Measurements from ENCODE around the gene MACROD2.

The MACROD2 gene

GRCh38 chr20:14740380-14740779, 745.1 kb downstream of the MACROD2 start:
- Histone ChIP-seq H3K27me3 (no peaks in the 10 kb centered on the region), H3K9me3 (replicated peaks in 1 of 11) (peaks cover 0 to 20% (median 10%) of the 10 kb centered on the region in 11 experiments; a peak in 10 of 22 replicates), H4K20me1 (no peaks in the 10 kb centered on the region), H3K4me3 (no peak overlapping the region), H3K4me1 (peaks cover 0 to 28% (median 4%) of the 10 kb centered on the region in 10 experiments; a peak in 7 of 20 replicates), H3K36me3 (no peaks in the 10 kb centered on the region), H3K27ac (peak overlapping the region in 1 of 11 experiments; percentile 75; a peak in 2 of 22 replicates), H3K4me2 (peak overlapping the region in 2 of 11 experiments; percentile 13 to 20; a peak in 2 of 22 replicates), H3K9ac (no peak overlapping the region)
- TF ChIP-seq Cebpa-rat (IDR thresholded peaks at IDR 0.05) = no peak

GRCh38 chr20:14741616-14742015, 746.3 kb downstream of the MACROD2 start:
- TF ChIP-seq Cebpa-rat (IDR thresholded peaks at IDR 0.05) = no peak
- Histone ChIP-seq H3K36me3 (no peaks in the 10 kb centered on the region), H3K4me2 (peak overlapping the region in 5 of 11 experiments; percentile 25 to 53 (median 49); a peak in 9 of 22 replicates), H3K4me3 (no peak overlapping the region), H4K20me1 (no peaks in the 10 kb centered on the region), H3K4me1 (peaks cover 0 to 28% (median 4%) of the 10 kb centered on the region in 10 experiments; a peak in 7 of 20 replicates), H3K9me3 (replicated peaks in 1 of 11) (peaks cover 0 to 20% (median 10%) of the 10 kb centered on the region in 11 experiments; a peak in 10 of 22 replicates), H3K9ac (peak overlapping the region in 1 of 11 experiments; percentile 50; a peak in 1 of 22 replicates), H3K27me3 (no peaks in the 10 kb centered on the region), H3K27ac (peak overlapping the region in 4 of 11 experiments; percentile 26 to 75 (median 40); a peak in 9 of 22 replicates)

- Histone ChIP-seq H3K4me1 (peaks cover 0 to 28% (median 4%) of the 10 kb centered on the region in 10 experiments; a peak in 7 of 20 replicates), H3K9ac (no peak overlapping the region), H3K9me3 (replicated peaks in 1 of 11) (peaks cover 0 to 20% (median 11%) of the 10 kb centered on the region in 11 experiments; a peak in 10 of 22 replicates), H3K4me3 (no peak overlapping the region), H4K20me1 (no peaks in the 10 kb centered on the region), H3K27me3 (no peaks in the 10 kb centered on the region), H3K4me2 (no peak overlapping the region), H3K27ac (no peak overlapping the region), H3K36me3 (no peaks in the 10 kb centered on the region)
- TF ChIP-seq Cebpa-rat (IDR thresholded peaks at IDR 0.05) = no peak
Measured at GRCh38 chr20:14744723-14745122, 749.4 kb downstream of the MACROD2 start.

- TF ChIP-seq Cebpa-rat (IDR thresholded peaks at IDR 0.05) = no peak
- H4K20me1 ChIP-seq = no peaks in the 10 kb centered on the region
- H3K4me3 ChIP-seq = no peak overlapping the region
Measured at GRCh38 chr20:14745830-14746229, 750.5 kb downstream of the MACROD2 start.

GRCh38 chr20:14751191-14751590, 755.9 kb downstream of the MACROD2 start:
- Histone ChIP-seq H3K9ac (no peak overlapping the region), H3K4me1 (peaks cover 0 to 11% (median 0%) of the 10 kb centered on the region in 10 experiments; a peak in 4 of 20 replicates), H3K36me3 (no peaks in the 10 kb centered on the region), H3K4me3 (no peak overlapping the region), H3K4me2 (no peak overlapping the region), H3K27me3 (no peaks in the 10 kb centered on the region), H3K27ac (no peak overlapping the region), H3K9me3 (replicated peaks in 1 of 11) (peaks cover 0 to 4% (median 0%) of the 10 kb centered on the region in 11 experiments; a peak in 1 of 22 replicates), H4K20me1 (no peaks in the 10 kb centered on the region)
- TF ChIP-seq Cebpa-rat (IDR thresholded peaks at IDR 0.05) = no peak

More at GRCh38 chr20:14745830-14746229, 750.5 kb downstream of the MACROD2 start:
- H3K27me3 ChIP-seq = no peaks in the 10 kb centered on the region
- H3K36me3 ChIP-seq = no peaks in the 10 kb centered on the region
- H3K4me2 ChIP-seq = no peak overlapping the region
- no peak overlapping the region for H3K27ac ChIP-seq
- no peak overlapping the region for H3K9ac ChIP-seq
- peaks cover 0 to 20% (median 11%) of the 10 kb centered on the region in 11 experiments; a peak in 10 of 22 replicates for H3K9me3 ChIP-seq (replicated peaks in 1 of 11)
- peaks cover 0 to 24% (median 3%) of the 10 kb centered on the region in 10 experiments; a peak in 7 of 20 replicates for H3K4me1 ChIP-seq

GRCh38 chr20:14757728-14758127, 762.4 kb downstream of the MACROD2 start:
- Histone ChIP-seq H3K4me2 (no peak overlapping the region), H3K27me3 (no peaks in the 10 kb centered on the region), H3K4me1 (peaks cover 0 to 11% (median 0%) of the 10 kb centered on the region in 10 experiments; a peak in 4 of 20 replicates), H3K27ac (no peak overlapping the region), H3K36me3 (no peaks in the 10 kb centered on the region), H3K4me3 (no peak overlapping the region), H3K9ac (no peak overlapping the region), H3K9me3 (replicated peaks in 1 of 11) (0 out of 22 replicates have a peak, but pooled peaks cover 0 to 4% (median 0%) of the 10 kb centered on the region in 11 experiments), H4K20me1 (no peaks in the 10 kb centered on the region)
- no peak for TF ChIP-seq Cebpa-rat (IDR thresholded peaks at IDR 0.05)

GRCh38 chr20:14758356-14758755, 763.0 kb downstream of the MACROD2 start:
- 0 out of 22 replicates have a peak, but pooled peaks cover 0 to 4% (median 0%) of the 10 kb centered on the region in 11 experiments for H3K9me3 ChIP-seq (replicated peaks in 1 of 11)
- no peak for TF ChIP-seq Cebpa-rat (IDR thresholded peaks at IDR 0.05)
- no peak overlapping the region for H3K4me3 ChIP-seq
- H3K4me1 ChIP-seq = peaks cover 0 to 9% (median 0%) of the 10 kb centered on the region in 10 experiments; a peak in 4 of 20 replicates
- H3K27me3 ChIP-seq = no peaks in the 10 kb centered on the region
- H3K4me2 ChIP-seq = no peak overlapping the region
- H4K20me1 ChIP-seq = no peaks in the 10 kb centered on the region
- no peaks in the 10 kb centered on the region for H3K36me3 ChIP-seq
- H3K27ac ChIP-seq = no peak overlapping the region
- no peak overlapping the region for H3K9ac ChIP-seq

GRCh38 chr20:14759979-14760378, 764.7 kb downstream of the MACROD2 start:
- 0 out of 22 replicates have a peak, but pooled peaks cover 0 to 4% (median 0%) of the 10 kb centered on the region in 11 experiments for H3K9me3 ChIP-seq (replicated peaks in 1 of 11)
- no peak for TF ChIP-seq Cebpa-rat (IDR thresholded peaks at IDR 0.05)
- no peaks in the 10 kb centered on the region for H3K4me1 ChIP-seq

GRCh38 chr20:14761903-14762302, 766.6 kb downstream of the MACROD2 start:
- Histone ChIP-seq H4K20me1 (no peaks in the 10 kb centered on the region), H3K27me3 (no peaks in the 10 kb centered on the region), H3K4me3 (no peak overlapping the region), H3K4me2 (no peak overlapping the region), H3K27ac (no peak overlapping the region), H3K36me3 (no peaks in the 10 kb centered on the region), H3K9me3 (replicated peaks in 1 of 11) (0 out of 22 replicates have a peak, but pooled peaks cover 0 to under 1% (median 0%) of the 10 kb centered on the region in 11 experiments), H3K9ac (no peak overlapping the region), H3K4me1 (no peaks in the 10 kb centered on the region)
- TF ChIP-seq Cebpa-rat (IDR thresholded peaks at IDR 0.05) = no peak

More at GRCh38 chr20:14759979-14760378, 764.7 kb downstream of the MACROD2 start:
- no peak overlapping the region for H3K27ac ChIP-seq
- H3K4me2 ChIP-seq = no peak overlapping the region
- no peak overlapping the region for H3K4me3 ChIP-seq
- no peaks in the 10 kb centered on the region for H4K20me1 ChIP-seq
- no peaks in the 10 kb centered on the region for H3K36me3 ChIP-seq
- no peaks in the 10 kb centered on the region for H3K27me3 ChIP-seq
- H3K9ac ChIP-seq = no peak overlapping the region

Measured in BLaER1 treated with 17β-estradiol and CSF1 and Interleukin-3, amounts not matched to agents 10 nM and 100 nM (cell line).